OCI-LY7 (cell line): ENCODE results near the gene NEO1. TPM values are rescaled to one million over a fixed set of nuclear protein-coding genes. Genes with fewer than 3 reads are reported as not detected.

ENCODE experiments used
- BruUV-seq: library from RNA; stranded (reverse); fragments of 400-500 nt; replicated peaks from 2 replicates; lab custom pipeline; 2021; lab: Mats Ljungman, UMichigan
- CTCF ChIA-PET: fragments of 300-600 bp; sonication (Branson Sonifier 250); formaldehyde crosslinking; loops from one replicate; lab custom pipeline; 2022; ENCODE audit warnings: antibody characterized with exemption; ENCODE audit not compliant: unreplicated experiment; lab: Charles Lee
- POLR2A ChIA-PET: fragments of 300-600 bp; sonication (Branson Sonifier 250); formaldehyde crosslinking; loops from one replicate; lab custom pipeline; 2022; ENCODE audit warnings: antibody characterized with exemption; lab: Charles Lee
- DNase-seq: peaks from one replicate; pipeline ENCODE4 v3.0.0-alpha.2; 2015; ENCODE audit warnings: low spot score
- H2AFZ ChIP-seq: fragments of 200-600 bp; sonication (generic), shearing (Covaris generic); 2 replicates; pipeline ENCODE4 v1.6.1; 2014; ENCODE audit warnings: mild to moderate bottlenecking, antibody characterized with exemption, low read length, moderate library complexity
- H3K27ac ChIP-seq: fragments of 200-600 bp; sonication (generic); 2 replicates; pipeline ENCODE4 v1.5.1; 2014; ENCODE audit warnings: mixed run types, low read depth, mild to moderate bottlenecking, moderate library complexity, low read length, inconsistent platforms; ENCODE audit not compliant: poor library complexity, severe bottlenecking
- H3K36me3 ChIP-seq: fragments of 200-600 bp; sonication (generic); 2 replicates; pipeline ENCODE4 v1.6.1; 2014; ENCODE audit warnings: mild to moderate bottlenecking, antibody characterized with exemption, low read length, moderate library complexity, mixed read lengths; ENCODE audit not compliant: insufficient read depth
- H3K4me1 ChIP-seq: fragments of 200-600 bp; sonication (generic); 2 replicates; pipeline ENCODE4 v1.5.1; 2014; ENCODE audit warnings: mild to moderate bottlenecking, low read length; ENCODE audit not compliant: insufficient read depth, poor library complexity, severe bottlenecking
- H3K4me2 ChIP-seq: fragments of 200-600 bp; sonication (generic); 2 replicates; pipeline ENCODE4 v1.6.1; 2014; ENCODE audit warnings: mild to moderate bottlenecking, low read length
- H3K4me3 ChIP-seq: fragments of 200-600 bp; sonication (generic); 2 replicates; pipeline ENCODE4 v1.5.1; 2014; ENCODE audit warnings: mild to moderate bottlenecking, low read depth, low read length; ENCODE audit not compliant: poor library complexity, severe bottlenecking
- H3K79me2 ChIP-seq: fragments of 200-600 bp; sonication (generic); 2 replicates; pipeline ENCODE4 v1.6.1; 2016; ENCODE audit warnings: low read depth, mild to moderate bottlenecking, low read length, moderate library complexity, mixed read lengths; ENCODE audit not compliant: insufficient read depth
- H3K9me2 ChIP-seq: fragments of 200-600 bp; sonication (generic); 2 replicates; pipeline ENCODE4 v1.6.1; 2016; ENCODE audit warnings: mild to moderate bottlenecking, low read length, mixed read lengths; ENCODE audit not compliant: insufficient read depth
- H3K9me3 ChIP-seq: fragments of 200-600 bp; sonication (generic); 2 replicates; pipeline ENCODE4 v1.6.1; 2014; ENCODE audit warnings: mild to moderate bottlenecking, mixed run types, low read length, mixed read lengths
- H4K20me1 ChIP-seq: fragments of 200-600 bp; sonication (generic); 2 replicates; pipeline ENCODE4 v1.6.1; 2014; ENCODE audit warnings: mild to moderate bottlenecking, antibody characterized with exemption, low read length, moderate library complexity, mixed read lengths; ENCODE audit not compliant: insufficient read depth
- EZH2phosphoT487 ChIP-seq: fragments of 200-600 bp; sonication (generic); IDR thresholded peaks from 2 replicates; pipeline ENCODE4 v1.6.1; 2018; ENCODE audit warnings: low read depth, borderline replicate concordance, mild to moderate bottlenecking, mixed run types, antibody characterized with exemption, low read length, moderate library complexity, mixed read lengths
- intact Hi-C: fragments of 100-400 bp; cut with micrococcal nuclease; formaldehyde crosslinking; loops from one replicate; pipeline ENCODE4 v1.10.0; 2022; ENCODE audit not compliant: unreplicated experiment
- total RNA-seq, 2 experiments: library from RNA; depleted of rRNA in 1 of 2; stranded (reverse); fragments of >200 nt in 1 of 2; shearing (Covaris generic) in 1 of 2; gene quantifications; 2 replicates each; pipeline ENCODE4 v1.2.3, GENCODE V29; 2014 to 2022
- TF ChIP-seq, protein P1 (sequence below): fragments of 200-600 bp; sonication (generic); conservative IDR thresholded peaks from 2 replicates; pipeline ENCODE4 v1.5.1; 2014; ENCODE audit warnings: mild to moderate bottlenecking, antibody characterized with exemption, low read length, moderate library complexity, mixed read lengths

The NEO1 gene
- total RNA-seq, 2 experiments from 2014 or later: 3.0 TPM

DNA sequence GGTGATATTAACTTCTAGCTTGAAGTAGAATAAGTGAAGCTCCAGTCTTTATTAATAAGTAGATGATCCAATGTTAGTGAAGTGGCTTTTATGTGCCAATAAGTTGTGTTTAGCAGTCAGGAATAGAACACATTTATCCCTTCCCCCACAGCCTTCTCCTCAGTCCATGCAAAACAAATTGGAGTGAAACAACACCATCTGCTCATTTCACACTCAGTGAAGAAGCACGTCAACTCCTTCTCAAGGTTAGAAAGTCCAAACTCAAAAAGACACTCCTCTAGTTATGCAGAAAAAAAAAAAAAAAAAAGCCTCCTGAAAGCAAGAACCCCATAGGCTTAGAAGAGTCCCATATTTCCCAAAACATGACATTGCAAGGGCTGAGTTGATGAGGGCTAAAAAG is 18.0 kb upstream of the NEO1 start:
- ChIA-PET CTCF (no interaction called here), POLR2A (no interaction called here)
- Histone ChIP-seq H3K36me3 (no peaks in the 10 kb centered on the region), H3K9me2 (no peaks in the 10 kb centered on the region), H3K4me1 (no peaks in the 10 kb centered on the region), H3K4me3 (no peak overlapping the region), H4K20me1 (no peaks in the 10 kb centered on the region), H3K79me2 (no peaks in the 10 kb centered on the region), H3K27ac (no peak overlapping the region), H3K9me3 (no peaks in the 10 kb centered on the region), H2AFZ (no peak overlapping the region), H3K4me2 (no peak overlapping the region)
- BruUV-seq: no TSS peak
- no peak for TF ChIP-seq EZH2phosphoT487
- TF ChIP-seq, protein P1, sequence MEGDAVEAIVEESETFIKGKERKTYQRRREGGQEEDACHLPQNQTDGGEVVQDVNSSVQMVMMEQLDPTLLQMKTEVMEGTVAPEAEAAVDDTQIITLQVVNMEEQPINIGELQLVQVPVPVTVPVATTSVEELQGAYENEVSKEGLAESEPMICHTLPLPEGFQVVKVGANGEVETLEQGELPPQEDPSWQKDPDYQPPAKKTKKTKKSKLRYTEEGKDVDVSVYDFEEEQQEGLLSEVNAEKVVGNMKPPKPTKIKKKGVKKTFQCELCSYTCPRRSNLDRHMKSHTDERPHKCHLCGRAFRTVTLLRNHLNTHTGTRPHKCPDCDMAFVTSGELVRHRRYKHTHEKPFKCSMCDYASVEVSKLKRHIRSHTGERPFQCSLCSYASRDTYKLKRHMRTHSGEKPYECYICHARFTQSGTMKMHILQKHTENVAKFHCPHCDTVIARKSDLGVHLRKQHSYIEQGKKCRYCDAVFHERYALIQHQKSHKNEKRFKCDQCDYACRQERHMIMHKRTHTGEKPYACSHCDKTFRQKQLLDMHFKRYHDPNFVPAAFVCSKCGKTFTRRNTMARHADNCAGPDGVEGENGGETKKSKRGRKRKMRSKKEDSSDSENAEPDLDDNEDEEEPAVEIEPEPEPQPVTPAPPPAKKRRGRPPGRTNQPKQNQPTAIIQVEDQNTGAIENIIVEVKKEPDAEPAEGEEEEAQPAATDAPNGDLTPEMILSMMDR: no peak
- DNase-seq: no peak
- intact Hi-C loops: no loop called here

DNA sequence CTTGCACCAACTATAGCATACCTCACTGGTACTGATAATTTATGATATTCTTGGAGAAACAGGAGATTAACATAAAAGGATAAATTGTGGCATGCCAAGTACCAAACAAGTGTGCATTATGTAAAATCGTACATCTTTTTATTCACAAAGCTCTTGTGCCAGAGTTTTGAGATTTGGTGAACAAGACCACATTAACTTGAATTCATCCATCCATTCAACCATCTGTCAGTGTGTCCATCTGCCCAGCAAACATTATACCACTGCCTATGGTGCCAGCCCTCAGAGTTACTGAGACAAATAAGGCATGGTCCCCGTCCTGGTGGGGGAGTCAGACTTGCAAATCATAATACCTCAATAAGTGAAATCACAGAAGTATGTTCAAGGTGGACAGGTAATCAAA is 17.0 kb upstream of the NEO1 start:
- Histone ChIP-seq H2AFZ (no peak overlapping the region), H4K20me1 (no peaks in the 10 kb centered on the region), H3K36me3 (no peaks in the 10 kb centered on the region), H3K4me3 (no peak overlapping the region), H3K9me3 (no peaks in the 10 kb centered on the region), H3K4me1 (no peaks in the 10 kb centered on the region), H3K9me2 (no peaks in the 10 kb centered on the region), H3K4me2 (no peak overlapping the region), H3K79me2 (no peaks in the 10 kb centered on the region), H3K27ac (no peak overlapping the region)
- TF ChIP-seq, protein P1: no peak
- TF ChIP-seq EZH2phosphoT487: no peak
- no peak for DNase-seq
- ChIA-PET CTCF (no interaction called here), POLR2A (interaction anchor here (1.9 kb wide), 1 partner anchor 26 kb away, joined by 6 read pairs; no protein-coding TSS in a partner anchor)
- intact Hi-C loops: no loop called here
- BruUV-seq: no TSS peak

DNA sequence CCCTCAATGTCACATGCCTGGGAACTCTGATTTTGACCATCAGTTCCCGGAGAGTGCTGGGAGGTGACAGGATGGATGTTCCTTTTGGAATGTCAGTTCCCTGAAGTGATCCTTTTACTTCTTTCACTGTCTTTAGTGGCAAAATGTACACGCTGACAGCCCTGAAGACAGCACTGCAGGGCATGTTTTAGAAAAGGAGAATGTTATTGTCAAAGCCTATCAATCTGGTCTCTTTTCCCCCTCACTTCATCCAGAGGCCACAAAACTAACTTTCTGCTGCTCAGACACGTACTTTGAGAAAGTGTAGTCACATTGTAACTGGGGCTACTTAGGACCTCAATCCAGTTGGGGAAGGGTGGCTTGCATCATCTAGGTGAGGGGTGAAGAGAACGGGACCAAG is 14.0 kb upstream of the NEO1 start:
- no peak for DNase-seq
- POLR2A ChIA-PET: interaction anchor here (0.5 to 0.6 kb wide), 2 partner anchors 12 to 19 kb away, joined by 3 read pairs; no protein-coding TSS in a partner anchor
- no peaks in the 10 kb centered on the region for H4K20me1 ChIP-seq
- TF ChIP-seq, protein P1: no peak
- TF ChIP-seq EZH2phosphoT487: no peak
- H3K4me2 ChIP-seq: no peak overlapping the region
- no peak overlapping the region for H3K4me3 ChIP-seq
- H2AFZ ChIP-seq: no peak overlapping the region
- H3K36me3 ChIP-seq: no peaks in the 10 kb centered on the region
- intact Hi-C loops: no loop called here
- H3K27ac ChIP-seq: no peak overlapping the region
- H3K9me3 ChIP-seq: no peaks in the 10 kb centered on the region
- no TSS peak for BruUV-seq
- no peaks in the 10 kb centered on the region for H3K4me1 ChIP-seq
- no peaks in the 10 kb centered on the region for H3K79me2 ChIP-seq
- CTCF ChIA-PET: no interaction called here
- H3K9me2 ChIP-seq: no peaks in the 10 kb centered on the region
